Right renal cortex interstitium (tissue), 3 donors: ENCODE measurements around the gene ZIC3. TPM values are rescaled to one million over a fixed set of nuclear protein-coding genes. Genes with fewer than 3 reads are reported as not detected.

ENCODE experiments used
- DNase-seq, 3 donors: peaks; one replicate each; pipeline ENCODE4 v3.0.0-alpha.2; 2013; ENCODE audit warnings: low read depth in 3 of 3, low spot score in 2 of 3
- polyA plus RNA-seq, 3 donors: library from polyadenylated mRNA; unstranded; fragments of 120-200 nt; gene quantifications; one replicate each; pipeline ENCODE4 v1.2.1, GENCODE V29; 2013; ENCODE audit not compliant: insufficient read length in 3 of 3

The ZIC3 gene
- polyA plus RNA-seq, 3 donors: 0.04 TPM; not detected in 2

- no peak for DNase-seq
These were observed 7.6 kb downstream of the ZIC3 start for GRCh38 chrX:137573324-137574101.

- no peak for DNase-seq
These were observed 8.3 kb downstream of the ZIC3 start for GRCh38 chrX:137574102-137574783.

- no peak for DNase-seq
These were observed 8.9 kb downstream of the ZIC3 start for GRCh38 chrX:137574784-137575293.

GRCh38 chrX:137575596-137576255, 9.8 kb downstream of the ZIC3 start:
- no peak for DNase-seq

GRCh38 chrX:137587151-137587550, 21.2 kb downstream of the ZIC3 start:
- no peak for DNase-seq

GRCh38 chrX:137600769-137601168, 34.8 kb downstream of the ZIC3 start:
- no peak for DNase-seq
